ENCODE data around the gene COL1A1.

- TF ChIP-seq, protein P1, sequence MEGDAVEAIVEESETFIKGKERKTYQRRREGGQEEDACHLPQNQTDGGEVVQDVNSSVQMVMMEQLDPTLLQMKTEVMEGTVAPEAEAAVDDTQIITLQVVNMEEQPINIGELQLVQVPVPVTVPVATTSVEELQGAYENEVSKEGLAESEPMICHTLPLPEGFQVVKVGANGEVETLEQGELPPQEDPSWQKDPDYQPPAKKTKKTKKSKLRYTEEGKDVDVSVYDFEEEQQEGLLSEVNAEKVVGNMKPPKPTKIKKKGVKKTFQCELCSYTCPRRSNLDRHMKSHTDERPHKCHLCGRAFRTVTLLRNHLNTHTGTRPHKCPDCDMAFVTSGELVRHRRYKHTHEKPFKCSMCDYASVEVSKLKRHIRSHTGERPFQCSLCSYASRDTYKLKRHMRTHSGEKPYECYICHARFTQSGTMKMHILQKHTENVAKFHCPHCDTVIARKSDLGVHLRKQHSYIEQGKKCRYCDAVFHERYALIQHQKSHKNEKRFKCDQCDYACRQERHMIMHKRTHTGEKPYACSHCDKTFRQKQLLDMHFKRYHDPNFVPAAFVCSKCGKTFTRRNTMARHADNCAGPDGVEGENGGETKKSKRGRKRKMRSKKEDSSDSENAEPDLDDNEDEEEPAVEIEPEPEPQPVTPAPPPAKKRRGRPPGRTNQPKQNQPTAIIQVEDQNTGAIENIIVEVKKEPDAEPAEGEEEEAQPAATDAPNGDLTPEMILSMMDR (IDR thresholded peaks at IDR 0.05; ENCODE audit: poor library complexity): no peak
- no peak for TF ChIP-seq EZH2phosphoT487 (IDR thresholded peaks at IDR 0.05; ENCODE audit: low read depth, severe bottlenecking, unreplicated experiment)
These were observed 2.1 kb downstream of the COL1A1 start for GRCh38 chr17:50199211-50199802.

Measured in hepatocyte (in vitro differentiated cells).